GM19467 (cell line): ENCODE data around the gene MYO5A.
"Not testable (repeated sequence)": the region's sequence is repeated elsewhere in the genome, so short reads cannot be mapped to it uniquely, and the experiment has no call there.

ENCODE experiments used
- ATAC-seq: cut with Tn5 transposase; IDR thresholded peaks from one replicate; pipeline ENCODE4 v1.9.1; 2021; ENCODE audit warnings: mild to moderate bottlenecking, moderate library complexity; ENCODE audit not compliant: unreplicated experiment

Gene MYO5A

DNA sequence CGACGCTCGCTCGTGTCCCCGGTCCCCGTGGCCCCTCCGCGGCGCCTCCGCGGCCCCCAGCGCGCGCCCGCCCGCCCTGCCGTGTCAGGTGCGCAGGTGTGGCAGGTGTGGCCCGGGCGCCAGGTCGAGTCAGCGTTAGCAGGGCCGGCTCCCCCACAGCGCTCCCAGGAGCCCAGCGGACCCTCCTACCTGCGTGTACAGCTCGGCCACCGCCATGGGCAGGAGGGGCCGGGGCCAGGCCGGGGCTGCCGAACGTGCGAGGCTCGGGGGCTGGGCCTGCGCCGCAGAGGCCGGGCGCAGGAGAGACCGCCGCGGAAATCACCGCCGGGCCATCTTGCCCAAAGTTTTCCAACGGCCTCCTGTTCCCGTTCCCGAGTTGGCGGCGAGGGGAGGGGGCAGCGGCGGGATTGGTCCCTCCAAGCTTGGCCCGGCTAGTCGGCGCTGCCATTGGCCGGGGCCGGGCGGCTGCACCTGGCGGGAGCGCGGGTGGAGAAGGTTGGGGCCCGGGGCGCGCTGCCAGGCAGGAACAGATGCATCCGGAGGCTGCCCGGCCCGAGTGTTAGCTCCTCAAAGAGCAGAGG is 233.2 kb downstream of the MYO5A start, which contains the start of gene MYO5C:
MYO5C (minus strand) TSS at position 384 of the 581 bp plus-strand sequence; CDS start at position 216, 168 bp downstream.
- no peak for ATAC-seq

DNA sequence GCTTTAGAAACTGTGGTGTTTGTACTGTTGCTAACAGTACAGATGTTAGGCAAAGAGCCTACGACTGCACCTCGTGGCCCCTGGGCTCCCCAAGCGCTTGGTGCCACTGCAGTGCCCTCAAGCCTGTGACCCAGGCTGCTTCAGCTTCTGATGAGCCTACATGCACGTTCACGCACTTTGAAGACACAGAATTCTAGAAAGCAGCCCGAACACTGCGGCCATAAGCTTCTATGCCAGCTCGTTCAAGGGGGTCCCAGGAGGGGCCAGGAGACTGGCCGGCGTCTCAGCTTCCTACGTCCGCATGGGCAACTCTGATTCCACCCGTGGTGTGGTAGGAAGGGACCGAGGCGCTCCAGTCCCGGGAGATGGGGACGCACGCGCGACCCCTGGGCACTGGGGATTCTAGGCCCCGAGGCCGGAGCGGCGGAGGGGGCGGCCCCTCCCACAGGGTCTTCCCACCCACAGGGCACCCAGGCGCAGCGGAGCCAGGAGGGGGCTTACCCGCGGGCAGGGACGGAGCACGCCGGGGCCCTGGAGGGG is 233.7 kb downstream of the MYO5A start:
- ATAC-seq: no peak

DNA sequence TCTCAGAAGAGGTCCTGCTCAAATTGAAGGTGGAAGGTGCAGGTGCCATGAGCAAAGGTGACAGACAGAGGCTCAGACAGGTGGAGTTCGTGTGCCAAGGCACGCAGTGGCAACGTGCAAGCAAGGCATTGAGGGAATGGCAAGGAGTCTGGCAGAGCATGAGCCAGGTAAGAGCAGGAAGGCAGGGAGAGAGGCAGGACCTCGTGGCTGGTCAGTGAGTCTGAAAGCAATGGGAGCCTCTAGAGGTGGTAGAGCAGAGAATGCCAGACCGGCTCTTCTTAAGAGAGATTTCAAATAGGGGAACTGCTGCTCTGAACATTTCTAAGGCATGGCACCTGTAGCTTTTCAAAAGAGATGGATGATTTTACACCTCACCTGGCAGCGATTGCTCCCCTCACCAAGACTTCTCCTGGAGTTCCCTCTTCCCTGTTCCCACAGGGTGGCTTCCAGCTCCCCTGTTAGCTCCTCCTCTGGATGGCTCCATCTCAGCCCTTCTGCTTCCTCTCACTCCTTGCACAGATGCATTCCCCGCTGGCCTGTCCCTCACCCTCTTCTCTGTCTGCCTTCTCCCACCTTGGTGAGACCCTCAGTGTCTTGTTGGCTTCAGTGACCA is 235.8 kb downstream of the MYO5A start:
- ATAC-seq: no peak

DNA sequence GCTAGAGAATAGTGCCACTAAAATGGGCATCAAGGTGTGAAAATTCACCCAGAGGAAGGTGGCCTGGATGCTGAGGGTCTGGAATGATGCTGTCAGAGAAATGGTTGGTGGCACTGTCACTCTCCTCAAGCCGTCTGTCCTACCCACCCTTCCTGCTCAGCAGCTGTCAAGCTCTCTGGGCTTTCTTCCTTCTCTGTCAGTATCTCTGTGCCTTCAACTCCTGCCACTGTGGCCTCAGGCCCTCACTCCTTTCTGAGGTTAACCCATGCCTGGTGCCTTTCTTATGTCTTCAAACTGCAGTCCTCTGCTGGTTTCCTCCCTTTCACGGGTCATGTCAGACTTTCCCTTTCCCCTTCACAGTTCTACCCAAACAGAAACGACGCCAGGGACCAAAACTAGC is 237.5 kb downstream of the MYO5A start:
- ATAC-seq: no peak

DNA sequence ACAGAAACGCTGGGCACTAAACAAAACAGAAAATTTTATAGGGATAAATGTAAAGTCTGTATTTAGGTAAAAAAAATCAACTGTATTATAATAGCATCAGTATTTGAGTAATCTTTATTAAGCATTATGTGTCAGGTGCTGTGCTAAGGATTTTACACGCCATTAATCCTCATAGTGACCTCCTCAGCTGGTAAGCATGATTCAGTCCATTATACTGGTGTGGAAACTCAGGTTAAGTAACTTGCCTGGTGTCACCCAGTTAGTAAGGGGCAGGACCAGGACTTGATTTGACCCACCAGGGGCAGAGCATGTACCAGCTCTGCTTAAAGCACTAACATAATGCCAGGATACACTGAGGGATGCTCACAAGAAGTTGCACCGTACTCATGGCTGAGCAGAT is 237.9 kb downstream of the MYO5A start:
- no peak for ATAC-seq

DNA sequence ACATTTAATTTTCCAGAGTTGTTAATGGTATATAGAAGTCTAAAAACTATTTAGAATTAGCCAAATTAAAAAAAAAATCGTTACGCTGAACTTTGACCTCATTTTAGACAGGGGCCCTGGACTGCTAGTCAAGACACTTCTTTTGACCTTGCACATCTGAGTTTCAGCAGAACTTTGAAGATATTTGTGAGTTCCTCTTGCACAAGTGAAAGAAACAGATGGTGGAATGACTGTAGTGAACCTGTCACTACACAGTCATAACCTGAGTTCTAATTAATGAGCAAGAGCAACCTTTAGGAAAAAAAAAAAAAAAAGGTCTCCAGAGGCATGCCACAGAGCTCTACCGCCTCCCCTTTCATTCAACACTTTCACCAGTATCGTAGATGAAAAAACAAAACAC is 238.4 kb downstream of the MYO5A start:
- ATAC-seq: no peak

DNA sequence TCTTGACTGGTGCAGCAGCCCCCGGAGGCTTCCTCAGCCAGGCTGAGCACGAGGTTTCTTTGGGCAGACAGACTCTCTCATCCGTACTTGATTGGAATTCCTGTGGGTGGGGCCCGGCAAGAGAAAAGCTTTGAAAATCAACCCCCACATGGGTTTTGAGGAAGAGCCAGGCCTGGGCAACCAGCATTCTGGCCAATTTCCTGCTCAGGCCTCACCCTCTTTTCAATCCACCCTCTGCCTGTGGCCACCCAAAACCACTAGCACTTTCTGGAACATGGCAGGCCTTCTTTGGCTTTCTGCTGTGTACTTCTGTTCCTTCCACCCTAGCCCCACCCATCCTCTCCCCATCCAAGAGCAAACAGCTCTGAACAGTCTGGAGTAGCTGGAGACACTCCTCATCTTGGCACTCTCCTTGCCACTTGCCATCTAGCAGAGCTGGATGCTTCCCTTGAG is 239.0 kb downstream of the MYO5A start:
- no peak for ATAC-seq

DNA sequence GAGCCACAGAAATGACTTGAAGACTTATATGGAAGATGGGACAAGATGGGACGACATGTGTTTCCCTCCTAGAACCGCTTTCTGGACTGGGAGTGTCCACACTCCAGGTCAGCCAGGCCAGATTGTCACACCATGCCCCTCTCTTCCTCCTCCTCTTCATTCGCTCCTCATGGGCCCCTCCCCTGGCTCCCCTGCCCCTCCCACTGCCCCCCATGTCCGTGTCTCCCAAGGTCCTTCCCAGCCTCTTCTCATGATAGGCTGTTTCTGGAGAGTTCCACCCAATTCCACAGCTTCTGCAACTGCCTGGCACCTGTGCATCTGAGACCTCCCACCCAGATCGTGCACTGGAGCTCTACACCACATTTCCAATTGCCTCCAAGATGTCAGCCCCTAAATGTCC is 239.7 kb downstream of the MYO5A start:
- no peak for ATAC-seq

DNA sequence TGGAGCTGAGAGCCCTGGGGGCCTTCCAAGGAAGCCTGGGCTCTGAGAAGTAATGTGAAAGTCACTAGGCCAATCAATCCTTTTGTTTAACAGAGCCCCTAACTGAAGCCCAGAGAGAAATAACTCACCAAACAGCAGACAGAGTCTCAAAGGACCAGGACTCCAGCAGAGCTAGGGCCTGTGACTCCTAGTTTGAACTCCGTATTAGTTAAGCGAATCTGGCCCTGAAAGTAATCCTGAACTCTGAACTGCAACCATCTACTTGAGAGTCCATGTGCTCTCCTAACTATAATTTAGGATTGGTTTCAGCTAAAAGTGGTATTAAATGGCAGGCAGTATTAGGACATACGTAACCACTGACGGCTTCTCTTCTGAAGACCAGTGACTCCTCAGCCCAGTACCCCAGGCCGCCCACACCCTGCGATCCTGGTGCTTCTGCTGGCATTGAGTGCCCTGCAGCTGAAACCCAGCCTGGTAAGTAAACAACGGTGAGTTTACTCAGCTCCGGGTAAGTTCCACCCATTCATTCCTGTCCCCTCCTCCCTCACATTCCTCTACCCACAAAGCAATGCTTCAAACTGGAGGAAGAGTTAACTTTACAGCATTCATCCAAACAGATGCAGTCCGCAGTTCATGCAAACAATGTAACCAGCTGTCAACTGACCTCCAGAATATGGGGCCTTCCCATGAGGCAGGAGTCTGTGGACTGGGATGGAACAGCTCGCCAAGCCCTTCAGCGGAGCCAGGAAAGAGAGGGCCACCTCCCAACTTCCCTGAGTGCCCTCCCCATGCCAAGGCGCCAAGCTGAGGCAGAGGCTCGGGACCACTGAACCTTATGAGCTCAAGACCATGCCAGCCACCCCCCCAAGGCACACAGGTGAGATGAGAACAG is 240.4 kb downstream of the MYO5A start:
- ATAC-seq: no peak

DNA sequence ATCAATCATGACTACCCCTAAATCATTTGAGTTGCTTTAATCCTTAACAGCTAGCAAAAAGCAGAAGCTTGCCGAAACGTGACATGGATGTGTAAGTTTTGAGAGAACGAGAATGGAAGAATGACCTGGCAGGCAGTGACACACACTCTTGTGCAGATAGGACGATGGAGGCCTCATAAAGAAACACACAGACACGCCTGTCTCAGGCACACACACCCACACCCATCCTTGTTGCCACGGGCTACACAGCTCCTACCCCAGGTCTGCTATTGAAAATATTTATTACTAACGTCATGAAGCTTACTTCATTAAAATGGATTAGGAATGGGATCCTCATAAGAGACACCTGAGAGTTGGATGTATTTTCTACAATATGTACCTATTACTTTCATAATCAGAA is 241.6 kb downstream of the MYO5A start:
- no peak for ATAC-seq

DNA sequence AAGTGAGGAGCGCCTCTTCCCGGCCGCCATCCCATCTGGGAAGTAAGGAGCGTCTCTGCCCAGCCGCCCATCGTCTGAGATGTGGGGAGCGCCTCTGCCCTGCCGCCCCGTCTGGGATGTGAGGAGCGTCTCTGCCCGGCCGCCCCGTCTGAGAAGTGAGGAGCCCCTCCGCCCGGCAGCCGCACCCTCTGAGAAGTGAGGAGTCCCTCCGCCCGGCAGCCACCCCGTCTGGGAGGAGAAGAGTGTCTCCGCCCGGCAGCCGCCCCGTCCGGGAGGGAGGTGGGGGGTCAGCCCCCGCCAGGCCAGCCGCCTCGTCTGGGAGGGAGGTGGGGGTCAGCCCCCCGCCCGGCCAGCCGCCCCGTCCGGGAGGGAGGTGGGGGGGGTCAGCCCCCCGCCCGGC is 242.7 kb downstream of the MYO5A start:
- ATAC-seq: not testable (repeated sequence)

DNA sequence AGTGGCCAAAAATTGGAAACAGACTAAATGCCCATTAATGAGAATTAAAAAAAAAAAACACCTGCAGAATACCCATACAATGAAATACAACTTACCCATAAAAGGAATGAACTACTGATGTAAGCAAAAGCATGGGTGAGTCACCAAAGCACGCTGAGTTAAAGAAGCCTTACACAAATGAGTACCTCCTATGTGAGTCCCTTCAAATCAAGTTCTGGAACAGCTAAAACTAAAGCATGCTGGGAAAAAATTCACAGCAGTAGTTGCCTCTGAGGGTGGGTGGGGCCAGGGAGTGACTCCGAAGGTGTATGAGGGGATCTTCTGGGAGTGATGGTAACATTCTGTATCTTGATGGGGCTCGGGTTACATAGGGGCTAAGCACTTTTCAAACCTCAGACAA is 244.5 kb downstream of the MYO5A start:
- no peak for ATAC-seq

DNA sequence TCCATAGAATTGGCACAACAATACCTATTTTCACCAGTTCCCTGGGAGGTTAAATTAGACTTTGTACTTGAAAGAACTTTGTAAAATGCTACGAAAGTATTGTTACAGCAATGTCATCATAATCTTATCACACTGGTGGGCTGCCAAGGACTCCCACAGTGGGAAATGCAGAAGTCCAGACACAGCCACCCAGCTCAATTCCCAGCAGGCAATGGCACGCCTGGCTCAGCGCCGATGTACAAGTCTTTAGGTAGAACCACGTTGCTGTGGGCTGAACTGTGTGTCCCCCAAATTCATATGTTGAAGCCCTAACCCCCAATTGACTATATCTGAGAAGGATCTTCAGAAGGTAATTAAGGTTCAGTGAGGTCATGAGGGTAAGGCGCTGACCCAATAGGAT is 245.4 kb downstream of the MYO5A start:
- no peak for ATAC-seq

DNA sequence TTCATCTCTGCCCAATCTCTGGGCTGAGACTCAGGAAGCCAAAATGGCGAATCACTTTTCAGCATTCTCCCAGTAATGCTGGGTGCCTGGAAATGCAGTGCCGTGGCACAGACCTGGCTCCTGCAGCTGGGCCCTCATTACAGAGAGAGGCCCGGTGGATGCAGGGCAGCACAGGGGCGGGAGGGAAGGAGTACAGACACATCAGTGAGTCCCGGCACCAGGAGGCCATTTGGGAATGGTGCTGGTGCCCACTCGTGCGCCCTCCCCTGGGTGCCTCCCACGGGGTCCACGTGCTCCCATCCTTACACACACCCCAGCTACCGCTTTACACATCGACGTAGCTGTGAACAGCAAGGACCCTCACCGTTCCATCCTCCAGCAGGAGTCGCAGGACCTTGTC is 246.3 kb downstream of the MYO5A start:
- no peak for ATAC-seq

DNA sequence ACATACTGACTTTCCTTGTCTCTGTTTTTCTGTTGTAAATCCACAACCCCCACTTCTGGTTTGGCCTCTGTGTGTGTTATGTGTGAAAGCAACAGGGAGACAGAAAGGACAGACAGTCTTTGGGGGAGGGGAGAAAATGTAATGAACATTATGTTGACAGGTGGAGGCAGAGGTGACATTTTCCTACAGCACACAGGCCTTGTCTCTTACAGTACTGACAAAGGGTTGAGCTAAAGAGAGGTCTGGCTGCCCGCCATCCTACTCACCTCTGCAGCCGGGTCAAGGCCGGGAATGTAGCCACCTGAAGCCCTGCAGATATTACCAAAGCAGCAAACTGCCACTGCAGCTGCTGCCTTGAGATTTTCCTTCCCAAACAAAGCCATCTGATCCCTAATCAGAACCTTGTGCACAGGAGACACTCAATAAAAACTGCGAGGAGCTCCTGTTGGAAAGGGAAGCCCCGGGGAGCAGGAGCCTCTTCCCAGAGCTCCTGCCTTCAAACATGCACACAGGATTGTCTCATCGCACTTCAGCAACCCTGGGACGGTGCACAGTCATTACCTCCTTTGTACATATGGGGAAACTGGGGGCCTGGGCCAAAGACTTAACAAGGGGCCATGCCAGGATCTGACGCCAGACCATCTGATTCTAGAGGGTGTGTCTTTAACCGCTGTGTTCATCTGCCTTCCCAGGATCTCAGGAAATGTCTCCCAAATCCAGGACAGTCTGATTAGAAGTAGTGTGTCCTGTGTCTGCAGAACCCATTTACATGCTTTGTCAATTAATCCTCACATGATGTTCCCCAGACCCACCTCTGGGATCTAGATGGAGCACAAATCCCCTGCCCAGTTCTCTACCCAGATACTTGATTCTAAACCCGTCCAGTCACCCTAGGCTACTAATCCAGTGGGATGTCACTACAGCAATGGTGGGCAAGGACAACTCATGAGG is 247.3 kb downstream of the MYO5A start:
- no peak for ATAC-seq

DNA sequence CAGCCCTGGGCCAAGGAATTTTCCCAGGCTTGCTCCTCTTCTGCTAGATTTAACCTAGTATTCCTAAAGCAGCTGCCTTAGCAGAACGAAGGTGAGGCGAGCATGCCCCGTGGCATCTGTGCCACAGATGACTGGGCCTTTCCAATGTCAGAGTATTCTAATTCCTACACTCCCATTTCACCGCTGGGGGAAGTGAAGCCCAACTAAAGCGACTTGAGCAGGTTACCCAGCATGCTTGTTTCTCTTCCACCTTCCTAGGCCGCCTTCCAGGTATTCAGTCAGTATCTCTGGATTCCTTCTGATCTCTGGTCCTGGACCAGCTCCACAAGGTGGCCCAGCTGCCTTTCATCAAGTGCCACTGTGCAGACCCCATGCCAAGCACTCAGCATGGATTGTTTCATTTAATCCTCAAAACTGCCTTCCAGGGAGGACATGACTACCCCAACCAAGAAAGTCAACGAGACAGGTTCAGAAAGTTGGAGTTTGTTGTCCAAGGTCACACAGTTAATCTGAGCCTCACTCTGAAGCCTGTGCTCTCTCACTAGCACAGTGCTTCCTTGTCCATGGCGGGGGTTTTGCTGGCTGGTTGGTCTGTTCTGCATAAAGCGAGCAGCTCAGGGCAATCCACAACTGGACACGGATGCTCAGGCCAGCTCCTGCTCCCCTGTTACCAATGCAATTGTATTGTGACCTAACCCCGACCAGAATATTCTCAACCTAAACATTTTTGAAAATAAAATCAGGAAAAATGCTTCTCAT is 248.2 kb downstream of the MYO5A start:
- no peak for ATAC-seq

DNA sequence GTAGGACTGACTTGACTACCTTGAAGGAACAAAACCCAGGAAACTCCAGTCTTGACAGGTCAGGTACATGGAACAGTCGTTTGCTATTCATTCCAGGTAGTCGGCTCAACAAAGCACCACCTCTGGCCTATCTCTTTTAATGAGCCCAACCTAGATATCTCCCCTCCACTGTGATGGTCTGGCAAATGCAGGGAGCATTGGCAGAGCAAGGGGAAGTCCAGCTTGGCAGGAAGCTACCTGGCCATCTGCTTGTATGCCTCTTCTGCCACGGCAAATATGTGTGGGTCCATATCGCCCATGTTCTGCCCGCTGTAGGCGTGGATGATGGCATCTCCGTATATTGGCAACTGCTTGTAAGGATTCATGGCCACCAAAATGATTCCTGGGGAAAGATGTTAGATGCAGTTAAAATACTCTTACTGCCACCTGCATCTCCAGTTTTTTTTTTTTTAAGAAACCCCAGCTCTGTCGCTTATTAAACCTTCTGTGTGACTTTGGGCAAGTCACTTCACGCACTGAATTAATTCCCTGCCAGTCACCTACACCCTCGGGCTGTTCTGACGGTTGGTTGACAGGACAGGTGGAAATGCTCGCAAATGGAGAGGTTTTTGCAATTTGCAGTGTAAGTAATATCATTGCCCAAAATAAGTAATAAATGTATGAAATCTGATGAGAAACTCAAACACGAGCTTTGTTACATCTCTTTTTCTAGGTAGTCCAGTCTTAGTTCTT is 249.9 kb downstream of the MYO5A start:
- no peak for ATAC-seq

DNA sequence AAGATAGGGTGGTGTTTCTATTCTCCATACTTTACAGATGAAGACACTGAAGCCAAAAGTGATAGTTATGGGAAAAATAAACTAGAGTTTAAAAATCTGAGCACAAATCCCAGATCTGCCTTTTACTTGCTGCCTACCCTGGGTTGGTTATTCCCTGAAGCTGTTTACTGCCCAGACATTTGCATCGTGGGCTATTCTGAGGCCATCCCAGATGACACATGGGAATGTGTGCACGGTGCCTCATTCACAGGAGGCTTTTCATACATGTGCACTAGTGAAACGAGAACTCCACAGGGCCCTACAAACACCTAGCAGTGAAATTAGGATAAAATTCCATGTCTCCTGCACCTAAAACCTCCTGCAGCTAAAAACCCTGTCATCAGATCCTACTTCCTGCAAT is 250.5 kb downstream of the MYO5A start:
- ATAC-seq: no peak

DNA sequence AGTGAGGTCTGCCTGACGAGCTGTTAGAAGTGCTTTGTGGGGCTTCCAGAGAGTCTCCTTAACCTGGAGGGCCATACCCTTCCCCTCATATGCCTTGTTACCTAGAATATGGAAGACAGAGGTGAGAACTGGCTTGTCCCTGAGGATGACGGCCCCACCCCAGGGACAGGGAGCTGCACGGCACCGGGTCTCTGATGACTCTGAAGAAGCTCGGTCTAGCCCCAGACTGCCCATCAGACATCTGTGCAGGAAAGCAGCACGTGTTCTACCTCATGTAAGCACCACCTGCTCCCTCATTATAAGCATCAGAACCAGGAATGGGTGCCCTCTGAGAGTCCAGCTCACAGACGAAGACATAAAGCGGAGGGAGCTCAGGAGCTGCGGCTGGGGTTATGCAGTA is 251.1 kb downstream of the MYO5A start:
- ATAC-seq: no peak
